NK-92 (cell line): ENCODE results near the gene SRRT.

ENCODE experiments used
- DNase-seq: peaks from one replicate; lab custom pipeline; 2025; ENCODE audit not compliant: unreplicated experiment; lab: John Stamatoyannopoulos, UW

Gene SRRT

GRCh38 chr7:100879685-100880261, 4.9 kb downstream of the SRRT start:
- no peak for DNase-seq

- DNase-seq, result no peak
Observed at GRCh38 chr7:100880645-100881044, 5.7 kb downstream of the SRRT start.

- DNase-seq, result no peak
Observed at GRCh38 chr7:100881136-100881535, 6.2 kb downstream of the SRRT start.

- no peak for DNase-seq
Observed at GRCh38 chr7:100882201-100882600, 7.3 kb downstream of the SRRT start.

GRCh38 chr7:100882785-100883526, 8.1 kb downstream of the SRRT start:
- DNase-seq, result no peak

- DNase-seq, result no peak
Observed at GRCh38 chr7:100884736-100885439, 10.0 kb downstream of the SRRT start.

GRCh38 chr7:100885440-100886141, 10.7 kb downstream of the SRRT start:
- no peak for DNase-seq

GRCh38 chr7:100886142-100886935, 11.4 kb downstream of the SRRT start:
- no peak for DNase-seq

- DNase-seq, result no peak
Observed at GRCh38 chr7:100886936-100887515, 12.1 kb downstream of the SRRT start.

GRCh38 chr7:100887516-100888290, 12.8 kb downstream of the SRRT start:
- DNase-seq, result no peak

- no peak for DNase-seq
Observed at GRCh38 chr7:100888291-100888987, 13.5 kb downstream of the SRRT start.

- DNase-seq, result no peak
Observed at GRCh38 chr7:100888988-100889750, 14.3 kb downstream of the SRRT start, which contains the start of gene UFSP1. TSS of gene UFSP1 (minus strand) at chr7:100889715. CDS start at chr7:100889271, 444 bp downstream.

- DNase-seq, result no peak
Observed at GRCh38 chr7:100890653-100891567, 16.0 kb downstream of the SRRT start.

- DNase-seq, result no peak
Observed at GRCh38 chr7:100891568-100892247, 16.8 kb downstream of the SRRT start.

GRCh38 chr7:100892364-100893317, 17.7 kb downstream of the SRRT start:
- no peak for DNase-seq
